HG03097 (cell line): ENCODE measurements around the gene CEP57L1.
A peak's percentile ranks its signal among the peaks of the same experiment; 100 is the strongest.
"Not testable (repeated sequence)": the region's sequence is repeated elsewhere in the genome, so short reads cannot be mapped to it uniquely, and the experiment has no call there.

Source experiments
- ATAC-seq: cut with Tn5 transposase; IDR thresholded peaks from one replicate; pipeline ENCODE4 v1.9.1; 2021; ENCODE audit not compliant: unreplicated experiment, low FRiP score

The CEP57L1 gene

GRCh38 chr6:109104512-109104911 lies 9.2 kb downstream of the CEP57L1 start:
- no peak for ATAC-seq

GRCh38 chr6:109105681-109106080 lies 10.4 kb downstream of the CEP57L1 start:
- ATAC-seq, result no peak

GRCh38 chr6:109109663-109110062 lies 14.4 kb downstream of the CEP57L1 start:
- not testable (repeated sequence) for ATAC-seq

- not testable (repeated sequence) for ATAC-seq
These were observed 17.4 kb downstream of the CEP57L1 start for GRCh38 chr6:109112663-109113062.

- ATAC-seq, result peak; percentile 72
These were observed 22.2 kb downstream of the CEP57L1 start for GRCh38 chr6:109117346-109118035.

GRCh38 chr6:109118337-109118736 lies 23.0 kb downstream of the CEP57L1 start:
- ATAC-seq, result no peak

GRCh38 chr6:109118871-109119354 lies 23.6 kb downstream of the CEP57L1 start:
- ATAC-seq, result no peak

GRCh38 chr6:109121411-109121810 lies 26.1 kb downstream of the CEP57L1 start:
- no peak for ATAC-seq

- ATAC-seq, result no peak
These were observed 28.9 kb downstream of the CEP57L1 start for GRCh38 chr6:109124219-109124618.

- no peak for ATAC-seq
These were observed 30.2 kb downstream of the CEP57L1 start for GRCh38 chr6:109125504-109125903.

- no peak for ATAC-seq
These were observed 34.8 kb downstream of the CEP57L1 start for GRCh38 chr6:109130065-109130464.

- not testable (repeated sequence) for ATAC-seq
These were observed 40.3 kb downstream of the CEP57L1 start for GRCh38 chr6:109135600-109135999.

GRCh38 chr6:109136039-109136438 lies 40.7 kb downstream of the CEP57L1 start:
- not testable (repeated sequence) for ATAC-seq

GRCh38 chr6:109136530-109136929 lies 41.2 kb downstream of the CEP57L1 start:
- not testable (repeated sequence) for ATAC-seq

GRCh38 chr6:109139109-109139508 lies 43.8 kb downstream of the CEP57L1 start:
- no peak for ATAC-seq

- not testable (repeated sequence) for ATAC-seq
These were observed 46.8 kb downstream of the CEP57L1 start for GRCh38 chr6:109142067-109142466.

- ATAC-seq, result no peak
These were observed 47.9 kb downstream of the CEP57L1 start for GRCh38 chr6:109143191-109143590.

- ATAC-seq, result not testable (repeated sequence)
These were observed 52.9 kb downstream of the CEP57L1 start for GRCh38 chr6:109148251-109148650.

GRCh38 chr6:109148716-109149115 lies 53.4 kb downstream of the CEP57L1 start:
- ATAC-seq, result not testable (repeated sequence)

GRCh38 chr6:109153752-109154151 lies 58.4 kb downstream of the CEP57L1 start:
- no peak for ATAC-seq

- no peak for ATAC-seq
These were observed 69.0 kb downstream of the CEP57L1 start for GRCh38 chr6:109164331-109164730.

- no peak for ATAC-seq
These were observed 70.2 kb downstream of the CEP57L1 start for GRCh38 chr6:109165392-109165974.
